ENCODE data around the gene HECW1. TPM values are rescaled to one million over a fixed set of nuclear protein-coding genes. Genes with fewer than 3 reads are reported as not detected.

The HECW1 gene
- total RNA-seq, 1 donor from 2014 or later: 4.1 TPM

- no peak for DNase-seq (ENCODE audit: low spot score)
These were observed 318.0 kb downstream of the HECW1 start for GRCh38 chr7:43430411-43430810.

GRCh38 chr7:43431020-43431595 is 318.7 kb downstream of the HECW1 start:
- DNase-seq (ENCODE audit: low spot score): no peak

- no peak for DNase-seq (ENCODE audit: low spot score)
These were observed 321.2 kb downstream of the HECW1 start for GRCh38 chr7:43433639-43434038.

GRCh38 chr7:43437001-43437400 is 324.6 kb downstream of the HECW1 start:
- no peak for DNase-seq (ENCODE audit: low spot score)

GRCh38 chr7:43438897-43439479 is 326.5 kb downstream of the HECW1 start:
- no peak for DNase-seq (ENCODE audit: low spot score)

GRCh38 chr7:43439631-43440401 is 327.4 kb downstream of the HECW1 start:
- no peak for DNase-seq (ENCODE audit: low spot score)

- no peak for DNase-seq (ENCODE audit: low spot score)
These were observed 329.0 kb downstream of the HECW1 start for GRCh38 chr7:43441231-43442130.

GRCh38 chr7:43443381-43443780 is 330.9 kb downstream of the HECW1 start:
- DNase-seq (ENCODE audit: low spot score): no peak

- DNase-seq (ENCODE audit: low spot score): no peak
These were observed 332.5 kb downstream of the HECW1 start for GRCh38 chr7:43444711-43445578.

- no peak for DNase-seq (ENCODE audit: low spot score)
These were observed 337.1 kb downstream of the HECW1 start for GRCh38 chr7:43449577-43449976.

- DNase-seq (ENCODE audit: low spot score): no peak
These were observed 338.4 kb downstream of the HECW1 start for GRCh38 chr7:43450894-43451293.

GRCh38 chr7:43454936-43455518 is 342.6 kb downstream of the HECW1 start:
- DNase-seq (ENCODE audit: low spot score): peak; percentile 42

- no peak for DNase-seq (ENCODE audit: low spot score)
These were observed 343.8 kb downstream of the HECW1 start for GRCh38 chr7:43456200-43456599.

GRCh38 chr7:43458330-43459018 is 346.0 kb downstream of the HECW1 start:
- no peak for DNase-seq (ENCODE audit: low spot score)

GRCh38 chr7:43459019-43459337 is 346.5 kb downstream of the HECW1 start:
- no peak for DNase-seq (ENCODE audit: low spot score)

- no peak for DNase-seq (ENCODE audit: low spot score)
These were observed 348.4 kb downstream of the HECW1 start for GRCh38 chr7:43460733-43461348.

GRCh38 chr7:43461349-43462024 is 349.0 kb downstream of the HECW1 start:
- no peak for DNase-seq (ENCODE audit: low spot score)

- DNase-seq (ENCODE audit: low spot score): no peak
These were observed 350.4 kb downstream of the HECW1 start for GRCh38 chr7:43462836-43463235.

GRCh38 chr7:43463401-43463980 is 351.0 kb downstream of the HECW1 start:
- DNase-seq (ENCODE audit: low spot score): no peak

All from umbilical cord (tissue), 2 donors.